ENCODE data around the gene NR2F2. TPM values are rescaled to one million over a fixed set of nuclear protein-coding genes. Genes with fewer than 3 reads are reported as not detected.

The NR2F2 gene
- total RNA-seq, 6 experiments from 2014 or later = 11.6 to 30.0 (median 20.7) TPM

- ATAC-seq (no peak), DNase-seq (no peak)
- no peaks in the 10 kb centered on the region for H3K9me3 ChIP-seq
- no peak overlapping the region for H3K4me3 ChIP-seq
- H3K4me1 ChIP-seq = peaks cover 0 to 6% (median 0%) of the 10 kb centered on the region in 4 donors
- H3K36me3 ChIP-seq = no peaks in the 10 kb centered on the region
- intact Hi-C loops (cut with DNase I) = no loop called here
- 89% methylated on average over 5 of the region's 5 CpGs for WGBS (ENCODE audit: insufficient coverage, low coverage, low lambda C conversion rate, missing lambda C conversion rate)
- TF ChIP-seq CTCF (IDR thresholded peaks at IDR 0.05) = no peak
- no peak for TF ChIP-seq POLR2A (IDR thresholded peaks at IDR 0.05)
- H3K27ac ChIP-seq = no peak overlapping the region
- H3K27me3 ChIP-seq = no peaks in the 10 kb centered on the region
These were observed 18.6 kb upstream of the NR2F2 start for GRCh38 chr15:96311956-96312294.

DNA sequence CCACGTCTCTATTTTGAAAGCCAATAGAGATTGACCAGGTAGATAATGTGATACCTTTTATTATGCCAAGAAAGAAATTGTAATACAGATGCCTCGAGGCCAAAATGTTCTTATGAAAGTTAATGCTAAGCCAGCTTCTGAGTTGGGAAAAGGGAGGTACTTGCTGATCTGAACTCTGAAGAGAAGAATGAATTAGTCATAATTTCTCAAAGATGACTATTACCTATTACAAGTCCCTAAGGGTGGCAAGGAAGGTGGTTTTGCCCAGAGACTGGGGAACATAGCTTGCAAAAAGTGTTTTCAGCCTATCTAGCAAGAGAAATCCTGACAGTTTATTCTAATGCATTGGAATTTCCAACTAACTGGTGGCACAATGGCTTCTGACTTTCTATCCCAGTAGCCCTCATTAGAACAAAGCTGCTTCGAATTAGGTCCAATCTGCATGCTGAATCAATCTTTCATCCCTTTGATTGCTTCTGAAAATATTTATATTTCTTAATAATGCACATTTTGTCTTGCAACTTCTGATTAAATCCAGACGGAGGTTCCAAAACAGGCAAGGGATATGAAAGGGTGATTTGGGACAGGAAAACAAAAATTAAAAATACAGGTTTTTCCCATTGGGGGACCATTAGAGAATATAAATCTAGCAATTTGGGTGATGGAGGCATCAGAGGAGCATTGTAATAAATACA is 17.7 kb upstream of the NR2F2 start:
- no peak for ATAC-seq
- no peaks in the 10 kb centered on the region for H3K36me3 ChIP-seq

GRCh38 chr15:96314518-96314917 is 16.0 kb upstream of the NR2F2 start:
- H3K4me1 ChIP-seq = no peaks in the 10 kb centered on the region
- no peak for ATAC-seq
- intact Hi-C loops (cut with DNase I) = no loop called here
- no peaks in the 10 kb centered on the region for H3K36me3 ChIP-seq
- no peaks in the 10 kb centered on the region for H3K9me3 ChIP-seq
- H3K4me3 ChIP-seq = no peak overlapping the region
- H3K27me3 ChIP-seq = no peaks in the 10 kb centered on the region
- no peak for DNase-seq
- H3K27ac ChIP-seq = no peak overlapping the region
- TF ChIP-seq POLR2A (IDR thresholded peaks at IDR 0.05) = no peak
- TF ChIP-seq CTCF (IDR thresholded peaks at IDR 0.05) = no peak

More for the DNA sequence above, 17.7 kb upstream of the NR2F2 start:
- Histone ChIP-seq H3K9me3 (no peaks in the 10 kb centered on the region), H3K27me3 (no peaks in the 10 kb centered on the region), H3K4me3 (no peak overlapping the region), H3K27ac (no peak overlapping the region), H3K4me1 (peaks cover 0 to 6% (median 0%) of the 10 kb centered on the region in 4 donors)
- intact Hi-C loops (cut with DNase I) = no loop called here
- no peak for TF ChIP-seq POLR2A (IDR thresholded peaks at IDR 0.05)
- TF ChIP-seq CTCF (IDR thresholded peaks at IDR 0.05) = no peak
- no peak for DNase-seq
- WGBS (ENCODE audit: insufficient coverage, low coverage, low lambda C conversion rate, missing lambda C conversion rate) = 66% methylated on average over 4 of the region's 4 CpGs

DNA sequence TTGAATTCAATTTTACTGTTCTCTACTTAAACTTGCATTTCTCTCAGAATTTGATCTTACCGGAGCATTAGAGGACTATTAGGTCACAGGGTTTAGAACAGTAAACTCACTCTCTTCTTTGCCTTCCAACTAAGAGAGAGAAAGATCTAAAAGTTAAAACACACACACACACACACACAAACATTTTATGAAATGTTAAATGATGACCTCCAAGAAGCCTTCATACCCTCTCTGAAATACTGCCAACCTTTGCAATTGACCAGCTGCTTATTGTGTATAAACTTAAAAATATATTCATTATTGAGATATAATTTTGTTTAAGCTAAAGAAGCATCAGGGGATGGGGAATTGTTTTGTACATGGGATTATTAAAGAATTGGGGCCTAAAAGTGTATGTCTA is 15.5 kb upstream of the NR2F2 start:
- intact Hi-C loops (cut with DNase I) = no loop called here
- H3K9me3 ChIP-seq = no peaks in the 10 kb centered on the region
- ATAC-seq = no peak
- H3K27ac ChIP-seq = no peak overlapping the region
- H3K4me3 ChIP-seq = no peak overlapping the region
- no peaks in the 10 kb centered on the region for H3K27me3 ChIP-seq
- TF ChIP-seq POLR2A (IDR thresholded peaks at IDR 0.05) (no peak), CTCF (IDR thresholded peaks at IDR 0.05) (no peak)
- H3K36me3 ChIP-seq = no peaks in the 10 kb centered on the region
- no peak for DNase-seq
- WGBS (ENCODE audit: insufficient coverage, low coverage, low lambda C conversion rate, missing lambda C conversion rate) = 90% methylated on average over 1 of the region's 1 CpG
- no peaks in the 10 kb centered on the region for H3K4me1 ChIP-seq

All from right lobe of liver (tissue), 6 donors.